GM12878 (cell line): ENCODE data around the gene PPP4R1. TPM values are rescaled to one million over a fixed set of nuclear protein-coding genes. Genes with fewer than 3 reads are reported as not detected.

Experiments
- ATAC-seq: fragments of 200-7000 bp; cut with Tn5 transposase; 3 replicates; pipeline ENCODE4 v1.9.1; 2020; ENCODE audit warnings: mild to moderate bottlenecking, moderate library complexity
- BruUV-seq: library from RNA; stranded (reverse); fragments of 400-500 nt; replicated peaks from 2 replicates; lab custom pipeline; 2021; lab: Mats Ljungman, UMichigan
- CTCF ChIA-PET: fragments of 300-600 bp; sonication (Branson Sonifier 250); formaldehyde crosslinking; extraction: SDS; loops from one replicate; lab custom pipeline; 2021; ENCODE audit warnings: inconsistent platforms; lab: Yijun Ruan, JAX
- POLR2A ChIA-PET: fragments of 350-600 bp; formaldehyde crosslinking; extraction: SDS; loops from one replicate; lab custom pipeline; 2021; ENCODE audit warnings: inconsistent platforms; lab: Charles Lee
- RAD21 ChIA-PET: fragments of 300-600 bp; sonication (Branson Sonifier 250); formaldehyde crosslinking; loops from one replicate; lab custom pipeline; 2023; ENCODE audit warnings: antibody characterized with exemption; ENCODE audit not compliant: unreplicated experiment; lab: Charles Lee
- SMC1A ChIA-PET: fragments of 300-600 bp; sonication (Branson Sonifier 250); formaldehyde crosslinking; loops from one replicate; lab custom pipeline; 2023; ENCODE audit not compliant: unreplicated experiment, uncharacterized antibody; lab: Charles Lee
- DNase-seq: peaks from one replicate; pipeline ENCODE4 v3.0.0-alpha.2; 2011; ENCODE audit warnings: low read depth, low spot score
- FAIRE-seq: peaks from 3 replicates; lab custom pipeline; 2011; peaks lifted over from hg19 to GRCh38; lab: Jason Lieb, UNC
- H2AFZ ChIP-seq: 2 replicates; pipeline ENCODE4 v1.6.0; 2011; ENCODE audit warnings: low read depth, low read length, control low read depth; ENCODE audit not compliant: control insufficient read depth
- H3K27ac ChIP-seq: 2 replicates; pipeline ENCODE4 v1.5.1; 2011; ENCODE audit warnings: control low read depth; ENCODE audit not compliant: control insufficient read depth, insufficient read depth
- H3K27me3 ChIP-seq, 2 experiments: replicated peaks in 1 of 2; 2 replicates each; pipeline versions ENCODE4 v1.6.0 to v1.6.1; 2011; ENCODE audit warnings: low read length in 1 of 2; ENCODE audit not compliant: control insufficient read depth in 2 of 2, insufficient read depth in 2 of 2
- H3K36me3 ChIP-seq, 2 experiments: 2 replicates each; pipeline ENCODE4 v1.5.1; 2011; ENCODE audit warnings: low read length in 1 of 2; ENCODE audit not compliant: control insufficient read depth in 2 of 2, insufficient read depth in 2 of 2
- H3K4me1 ChIP-seq: 2 replicates; pipeline ENCODE4 v1.6.1; 2011; ENCODE audit warnings: mild to moderate bottlenecking, low read length, moderate library complexity, mixed read lengths; ENCODE audit not compliant: control insufficient read depth, insufficient read depth
- H3K4me2 ChIP-seq: 2 replicates; pipeline ENCODE4 v1.6.0; 2011; ENCODE audit warnings: control low read depth; ENCODE audit not compliant: control insufficient read depth, insufficient read depth
- H3K4me3 ChIP-seq: fragments of 200-600 bp; sonication (generic); 2 replicates; pipeline ENCODE4 v1.5.1; 2016
- H3K79me2 ChIP-seq: 2 replicates; pipeline ENCODE4 v1.6.0; 2011; ENCODE audit warnings: low read length; ENCODE audit not compliant: control insufficient read depth, insufficient read depth
- H3K9ac ChIP-seq: 2 replicates; pipeline ENCODE4 v1.8.0; 2011; ENCODE audit warnings: low read length, control low read depth, mixed read lengths; ENCODE audit not compliant: control insufficient read depth, insufficient read depth
- H3K9me3 ChIP-seq: replicated peaks from 3 replicates; pipeline ENCODE4 v1.5.1; 2011; ENCODE audit warnings: mild to moderate bottlenecking, low read length; ENCODE audit not compliant: control insufficient read depth, insufficient read depth
- H4K20me1 ChIP-seq: 2 replicates; pipeline ENCODE4 v1.6.0; 2011; ENCODE audit not compliant: control insufficient read depth, insufficient read depth
- BRCA1 ChIP-seq: IDR thresholded peaks from 2 replicates; pipeline ENCODE4 v1.6.1; 2011; ENCODE audit warnings: low read depth, low read length, improper control_type of control experiment
- DPF2 ChIP-seq: fragments of 450-650 bp; IDR thresholded peaks from 2 replicates; pipeline ENCODE4 v1.6.1; 2017; ENCODE audit warnings: mild to moderate bottlenecking
- GABPA ChIP-seq: IDR thresholded peaks from 2 replicates; pipeline ENCODE4 v1.6.1; 2014; ENCODE audit warnings: antibody characterized with exemption, low read depth, mild to moderate bottlenecking, inconsistent platforms
- HDGF ChIP-seq: fragments of 450-650 bp; IDR thresholded peaks from 2 replicates; pipeline ENCODE4 v1.6.1; 2016; ENCODE audit warnings: antibody characterized with exemption
- LARP7 ChIP-seq: fragments of 450-650 bp; IDR thresholded peaks from 2 replicates; pipeline ENCODE4 v1.6.1; 2017; ENCODE audit warnings: mild to moderate bottlenecking
- MYB ChIP-seq: fragments of 150-350 bp; IDR thresholded peaks from 2 replicates; pipeline ENCODE4 v1.6.1; 2014; ENCODE audit warnings: mild to moderate bottlenecking, low read depth, low read length, borderline replicate concordance
- NR2C2 ChIP-seq: IDR thresholded peaks from 2 replicates; pipeline ENCODE4 v1.6.1; 2011; ENCODE audit warnings: borderline replicate concordance, low read depth; ENCODE audit not compliant: control insufficient read depth, insufficient read length
- POU2F2 ChIP-seq: IDR thresholded peaks from 3 replicates; pipeline ENCODE4 v1.6.1; 2011; ENCODE audit warnings: low read depth, mild to moderate bottlenecking, low read length, borderline replicate concordance
- RAD51 ChIP-seq: fragments of 450-650 bp; IDR thresholded peaks from 2 replicates; pipeline ENCODE4 v1.6.1; 2016; ENCODE audit warnings: moderate library complexity, mild to moderate bottlenecking, inconsistent platforms
- ZSCAN29 ChIP-seq: fragments of 450-650 bp; IDR thresholded peaks from 2 replicates; pipeline ENCODE4 v1.6.1; 2017; ENCODE audit warnings: mild to moderate bottlenecking, moderate library complexity
- WGBS: methylation state at CpG from one replicate; pipeline ENCODE4 v1.1.6; 2016; ENCODE audit warnings: low lambda C conversion rate; ENCODE audit not compliant: insufficient replicate concordance, insufficient coverage; ENCODE audit errors: missing lambda C conversion rate; 5-methylcytosine and 5-hydroxymethylcytosine counted together
- in situ Hi-C: fragments of 300-500 bp; cut with MboI; formaldehyde crosslinking; loops from 9 replicates; pipeline ENCODE4 v1.14.3; 2018; ENCODE audit warnings: mixed read lengths
- intact Hi-C: fragments of 100-400 bp; cut with micrococcal nuclease; formaldehyde crosslinking; loops from one replicate; pipeline ENCODE4 v1.14.2; 2022; ENCODE audit not compliant: unreplicated experiment
- polyA plus RNA-seq, 11 experiments: library from polyadenylated mRNA; depleted of rRNA in 4 of 11; unstranded in 6 of 11; stranded (reverse) in 5 of 11; fragments of >200 nt; fragmentation: Nextera tagmentation in 4 of 11; fragmentation: Illumina TruSeq in 1 of 11; extraction: Ambion mirVana in 4 of 11; extraction: Trizol in 1 of 11; gene quantifications; 1 replicate in 1 of 11; 2 replicates in 10 of 11; pipeline versions ENCODE4 v1.2.1 to v1.2.3, GENCODE V29; 2011 to 2016; ENCODE audit warnings: inconsistent platforms in 2 of 11, missing spikeins in 2 of 11, low read depth in 1 of 11
- total RNA-seq, 4 experiments: library from RNA; depleted of rRNA in 3 of 4; stranded (reverse); fragments of >200 nt in 3 of 4; fragmentation: Illumina TruSeq in 1 of 4; extraction: Trizol in 1 of 4; gene quantifications; 2 replicates each; pipeline versions ENCODE4 v1.2.1 to v1.2.3, GENCODE V29; 2013 to 2021
- TF ChIP-seq, protein P1 (sequence below): fragments of 450-650 bp; IDR thresholded peaks from 2 replicates; pipeline ENCODE4 v1.6.1; 2016; ENCODE audit warnings: mild to moderate bottlenecking

Gene PPP4R1
- total and polyA plus RNA-seq, 10 of the 15 experiments (the other 5 are each of a cell fraction or from before 2014, with no cell fraction given), result 10.9 to 44.4 (median 26.0) TPM

- TF ChIP-seq RAD51, result no peak
- TF ChIP-seq, all 136 proteins: peak for 0
Measured at GRCh38 chr18:9552616-9553015, 61.7 kb downstream of the PPP4R1 start (continued).

GRCh38 chr18:9552191-9552590 is 62.2 kb downstream of the PPP4R1 start:
- TF ChIP-seq NR2C2, result no peak
- TF ChIP-seq, protein P1, sequence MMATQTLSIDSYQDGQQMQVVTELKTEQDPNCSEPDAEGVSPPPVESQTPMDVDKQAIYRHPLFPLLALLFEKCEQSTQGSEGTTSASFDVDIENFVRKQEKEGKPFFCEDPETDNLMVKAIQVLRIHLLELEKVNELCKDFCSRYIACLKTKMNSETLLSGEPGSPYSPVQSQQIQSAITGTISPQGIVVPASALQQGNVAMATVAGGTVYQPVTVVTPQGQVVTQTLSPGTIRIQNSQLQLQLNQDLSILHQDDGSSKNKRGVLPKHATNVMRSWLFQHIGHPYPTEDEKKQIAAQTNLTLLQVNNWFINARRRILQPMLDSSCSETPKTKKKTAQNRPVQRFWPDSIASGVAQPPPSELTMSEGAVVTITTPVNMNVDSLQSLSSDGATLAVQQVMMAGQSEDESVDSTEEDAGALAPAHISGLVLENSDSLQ, result no peak
- no peak for TF ChIP-seq MYB
- TF ChIP-seq ZSCAN29, result no peak
- no peak for TF ChIP-seq POU2F2
- TF ChIP-seq HDGF, result no peak
- no peak for TF ChIP-seq LARP7
- no peak for TF ChIP-seq GABPA
- TF ChIP-seq DPF2, result no peak
- no peak for TF ChIP-seq BRCA1
- TF ChIP-seq, all 136 proteins: peak for 0
- H3K9me3 ChIP-seq, result no peaks in the 10 kb centered on the region
- no peaks in the 10 kb centered on the region for H4K20me1 ChIP-seq
- H3K36me3 ChIP-seq, result peaks cover 4 to 20% of the 10 kb centered on the region in 2 experiments; a peak in 3 of 4 replicates
- intact Hi-C loops (no loop called here), in situ Hi-C loops (no loop called here)
- 98% methylated on average over 3 of the region's 3 CpGs for WGBS
- H3K9ac ChIP-seq, result no peak overlapping the region
- ATAC-seq (no peak), FAIRE-seq (no peak), DNase-seq (no peak)
- H3K27me3 ChIP-seq, result no peaks in the 10 kb centered on the region
- H3K4me3 ChIP-seq, result no peak overlapping the region
- H3K79me2 ChIP-seq, result no peaks in the 10 kb centered on the region
- no TSS peak for BruUV-seq
- ChIA-PET CTCF (interaction anchor here (0.6 kb wide), 1 partner anchor 23 kb away, joined by 3 read pairs; no protein-coding TSS in a partner anchor), RAD21 (no interaction called here), SMC1A (interaction anchor here (0.6 to 1.1 kb wide), 2 partner anchors 15 to 42 kb away, joined by 3 read pairs; no protein-coding TSS in a partner anchor), POLR2A (no interaction called here)
- H2AFZ ChIP-seq, result no peak overlapping the region
- H3K4me1 ChIP-seq, result no peaks in the 10 kb centered on the region
- no peak overlapping the region for H3K4me2 ChIP-seq
- H3K27ac ChIP-seq, result no peak overlapping the region
